Ishikawa (cell line): ENCODE measurements around the gene CHERP.

ENCODE experiments used
- EP300 ChIP-seq: IDR thresholded peaks from 2 replicates; pipeline ENCODE4 v1.6.1; 2012; ENCODE audit warnings: borderline replicate concordance
- TAF1 ChIP-seq: IDR thresholded peaks from 2 replicates; pipeline ENCODE4 v1.6.1; 2012; ENCODE audit warnings: low read depth, mild to moderate bottlenecking
- TEAD4 ChIP-seq: IDR thresholded peaks from 2 replicates; pipeline ENCODE4 v1.6.1; 2012
- USF1 ChIP-seq: IDR thresholded peaks from 2 replicates; pipeline ENCODE4 v1.6.1; 2012
- YY1 ChIP-seq: IDR thresholded peaks from 2 replicates; pipeline ENCODE4 v1.6.1; 2012; ENCODE audit warnings: low read depth
- ZBTB7A ChIP-seq: IDR thresholded peaks from 2 replicates; pipeline ENCODE4 v1.6.1; 2012; ENCODE audit warnings: low read depth
- TF ChIP-seq, protein P1 (sequence below): IDR thresholded peaks from 2 replicates; pipeline ENCODE4 v1.6.1; 2012

GRCh38 chr19:16569609-16570320, 27.5 kb upstream of the CHERP start:
- TF ChIP-seq YY1 (no peak), TEAD4 (no peak), EP300 (no peak), TAF1 (no peak), ZBTB7A (no peak), USF1 (no peak)
- TF ChIP-seq, protein P1, sequence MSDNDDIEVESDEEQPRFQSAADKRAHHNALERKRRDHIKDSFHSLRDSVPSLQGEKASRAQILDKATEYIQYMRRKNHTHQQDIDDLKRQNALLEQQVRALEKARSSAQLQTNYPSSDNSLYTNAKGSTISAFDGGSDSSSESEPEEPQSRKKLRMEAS = no peak
